Thyroid gland (tissue), 4 donors: Measurements from ENCODE around the gene GGA2. TPM values are rescaled to one million over a fixed set of nuclear protein-coding genes. Genes with fewer than 3 reads are reported as not detected.

ENCODE experiments used
- DNase-seq, 2 donors: peaks; one replicate each; pipeline ENCODE4 v3.0.0-alpha.2; 2019
- H3K27ac ChIP-seq, 3 donors: fragments of 200-600 bp; sonication (generic); 1 replicate in 2 of 3; 2 replicates in 1 of 3; pipeline ENCODE4 v1.5.1; 2016 to 2019; ENCODE audit warnings: mild to moderate bottlenecking in 1 of 3, moderate library complexity in 1 of 3
- H3K27me3 ChIP-seq: fragments of 200-600 bp; sonication (generic); one replicate; pipeline ENCODE4 v1.5.1; 2019
- H3K36me3 ChIP-seq, 2 donors: fragments of 200-600 bp; sonication (generic); one replicate each; pipeline ENCODE4 v1.5.1; 2016 to 2019
- H3K4me1 ChIP-seq, 2 donors: fragments of 200-600 bp; sonication (generic); one replicate each; pipeline ENCODE4 v1.5.1; 2017 to 2019
- H3K4me3 ChIP-seq, 3 donors: fragments of 200-600 bp; sonication (generic); replicated peaks in 1 of 3; 1 replicate in 2 of 3; 2 replicates in 1 of 3; pipeline ENCODE4 v1.5.1; 2016; ENCODE audit warnings: mild to moderate bottlenecking in 1 of 3
- H3K9me3 ChIP-seq: fragments of 200-600 bp; sonication (generic); one replicate; pipeline ENCODE4 v1.5.1; 2017
- CTCF ChIP-seq, 6 experiments: fragments of 200-600 bp in 3 of 6; fragments of 450-650 bp in 3 of 6; sonication (generic) in 3 of 6; IDR thresholded peaks; one replicate each; pipeline ENCODE4 v1.5.1; 2016 to 2019; ENCODE audit warnings: antibody characterized with exemption in 6 of 6, mild to moderate bottlenecking in 2 of 6, inconsistent platforms in 1 of 6, moderate library complexity in 1 of 6
- POLR2A ChIP-seq, 2 donors: fragments of 450-650 bp; IDR thresholded peaks; one replicate each; pipeline ENCODE4 v1.6.1; 2017; ENCODE audit warnings: antibody characterized with exemption in 2 of 2, mild to moderate bottlenecking in 2 of 2, moderate library complexity in 1 of 2
- WGBS, 2 donors: methylation state at CpG; one replicate each; pipeline ENCODE4 v1.1.5; 2017; 5-methylcytosine and 5-hydroxymethylcytosine counted together
- intact Hi-C: fragments of 100-400 bp; cut with DNase I; formaldehyde crosslinking; loops from one replicate; pipeline ENCODE4 v1.15.1; 2023
- total RNA-seq, 4 donors: library from RNA; depleted of rRNA; stranded (reverse); fragments of >200 nt; gene quantifications; one replicate each; pipeline ENCODE4 v1.2.3, GENCODE V29; 2016

GGA2 gene
- total RNA-seq, 4 donors from 2014 or later: 103 to 190 (median 159) TPM

- WGBS, 2 donors: 96 to 98% methylated on average over 4 of the region's 4 CpGs
- Histone ChIP-seq H3K36me3 (peaks cover 24 to 34% of the 10 kb centered on the region in 2 donors), H3K9me3 (no peaks in the 10 kb centered on the region), H3K4me3 (no peak overlapping the region), H3K27ac (no peak overlapping the region), H3K27me3 (no peaks in the 10 kb centered on the region), H3K4me1 (peaks cover 8 to 16% of the 10 kb centered on the region in 2 donors)
- DNase-seq: no peak
- TF ChIP-seq CTCF (IDR thresholded peaks at IDR 0.05) (no peak), POLR2A (IDR thresholded peaks at IDR 0.05) (no peak)
- intact Hi-C loops: no loop called here
Measured at GRCh38 chr16:23436951-23437350, 73.3 kb downstream of the GGA2 start.

GRCh38 chr16:23435500-23435899 is 74.8 kb downstream of the GGA2 start:
- H3K27ac ChIP-seq: peak overlapping the region in 2 of 3 donors; percentile 3 to 23
- H3K36me3 ChIP-seq: peaks cover 15 to 23% of the 10 kb centered on the region in 2 donors
- DNase-seq: peak; percentile 70 to 71
- WGBS, 2 donors: 31 to 35% methylated on average over 6 of the region's 6 CpGs
- no peak overlapping the region for H3K4me3 ChIP-seq
- no peaks in the 10 kb centered on the region for H3K9me3 ChIP-seq
- no peaks in the 10 kb centered on the region for H3K27me3 ChIP-seq
- TF ChIP-seq CTCF (IDR thresholded peaks at IDR 0.05): peak; percentile 59 to 82 (median 78)
- TF ChIP-seq POLR2A (IDR thresholded peaks at IDR 0.05): no peak
- H3K4me1 ChIP-seq: peaks cover 8 to 16% of the 10 kb centered on the region in 2 donors
- intact Hi-C loops: no loop called here

- TF ChIP-seq POLR2A (IDR thresholded peaks at IDR 0.05): no peak
- peak; percentile 80 to 96 (median 86) for TF ChIP-seq CTCF (IDR thresholded peaks at IDR 0.05)
- intact Hi-C loops: loop anchor here (5.0 kb wide), 1 partner anchor 252 kb away; the partner anchor contains the start of gene SCNN1G
- Histone ChIP-seq H3K27ac (no peak overlapping the region), H3K9me3 (no peaks in the 10 kb centered on the region), H3K36me3 (peaks cover 15 to 29% of the 10 kb centered on the region in 2 donors), H3K4me1 (peaks cover 8 to 16% of the 10 kb centered on the region in 2 donors), H3K4me3 (no peak overlapping the region), H3K27me3 (no peaks in the 10 kb centered on the region)
- WGBS, 2 donors: 19 to 20% methylated on average over 6 of the region's 6 CpGs
- peak in 1 of 2 donors; percentile 18 for DNase-seq
Measured at GRCh38 chr16:23434380-23434779, 75.9 kb downstream of the GGA2 start.

- Histone ChIP-seq H3K4me3 (no peak overlapping the region), H3K9me3 (no peaks in the 10 kb centered on the region), H3K27me3 (no peaks in the 10 kb centered on the region), H3K27ac (no peak overlapping the region), H3K36me3 (peaks cover 15 to 29% of the 10 kb centered on the region in 2 donors), H3K4me1 (peaks cover 8 to 16% of the 10 kb centered on the region in 2 donors)
- intact Hi-C loops: loop anchor here (5.0 kb wide), 1 partner anchor 251 kb away; the partner anchor contains the start of gene SCNN1G
- WGBS, 2 donors: 77 to 82% methylated on average over 16 of the region's 16 CpGs
- TF ChIP-seq POLR2A (IDR thresholded peaks at IDR 0.05) (no peak), CTCF (IDR thresholded peaks at IDR 0.05) (no peak)
- no peak for DNase-seq
Measured at GRCh38 chr16:23433261-23433920, 76.9 kb downstream of the GGA2 start.
